Stimulated activated CD8-positive, alpha-beta memory T cell treated with anti-CD3 and anti-CD28 coated beads, Interleukin-15, amount 100 ng/mL, for 1 hour (primary cell): ENCODE results near the gene AFF1.

Source experiments
- DNase-seq: peaks from one replicate; pipeline ENCODE4 v3.0.0-alpha.2; 2020; ENCODE audit warnings: low read depth

The AFF1 gene, protein sequence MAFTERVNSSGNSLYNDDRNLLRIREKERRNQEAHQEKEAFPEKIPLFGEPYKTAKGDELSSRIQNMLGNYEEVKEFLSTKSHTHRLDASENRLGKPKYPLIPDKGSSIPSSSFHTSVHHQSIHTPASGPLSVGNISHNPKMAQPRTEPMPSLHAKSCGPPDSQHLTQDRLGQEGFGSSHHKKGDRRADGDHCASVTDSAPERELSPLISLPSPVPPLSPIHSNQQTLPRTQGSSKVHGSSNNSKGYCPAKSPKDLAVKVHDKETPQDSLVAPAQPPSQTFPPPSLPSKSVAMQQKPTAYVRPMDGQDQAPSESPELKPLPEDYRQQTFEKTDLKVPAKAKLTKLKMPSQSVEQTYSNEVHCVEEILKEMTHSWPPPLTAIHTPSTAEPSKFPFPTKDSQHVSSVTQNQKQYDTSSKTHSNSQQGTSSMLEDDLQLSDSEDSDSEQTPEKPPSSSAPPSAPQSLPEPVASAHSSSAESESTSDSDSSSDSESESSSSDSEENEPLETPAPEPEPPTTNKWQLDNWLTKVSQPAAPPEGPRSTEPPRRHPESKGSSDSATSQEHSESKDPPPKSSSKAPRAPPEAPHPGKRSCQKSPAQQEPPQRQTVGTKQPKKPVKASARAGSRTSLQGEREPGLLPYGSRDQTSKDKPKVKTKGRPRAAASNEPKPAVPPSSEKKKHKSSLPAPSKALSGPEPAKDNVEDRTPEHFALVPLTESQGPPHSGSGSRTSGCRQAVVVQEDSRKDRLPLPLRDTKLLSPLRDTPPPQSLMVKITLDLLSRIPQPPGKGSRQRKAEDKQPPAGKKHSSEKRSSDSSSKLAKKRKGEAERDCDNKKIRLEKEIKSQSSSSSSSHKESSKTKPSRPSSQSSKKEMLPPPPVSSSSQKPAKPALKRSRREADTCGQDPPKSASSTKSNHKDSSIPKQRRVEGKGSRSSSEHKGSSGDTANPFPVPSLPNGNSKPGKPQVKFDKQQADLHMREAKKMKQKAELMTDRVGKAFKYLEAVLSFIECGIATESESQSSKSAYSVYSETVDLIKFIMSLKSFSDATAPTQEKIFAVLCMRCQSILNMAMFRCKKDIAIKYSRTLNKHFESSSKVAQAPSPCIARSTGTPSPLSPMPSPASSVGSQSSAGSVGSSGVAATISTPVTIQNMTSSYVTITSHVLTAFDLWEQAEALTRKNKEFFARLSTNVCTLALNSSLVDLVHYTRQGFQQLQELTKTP

DNA sequence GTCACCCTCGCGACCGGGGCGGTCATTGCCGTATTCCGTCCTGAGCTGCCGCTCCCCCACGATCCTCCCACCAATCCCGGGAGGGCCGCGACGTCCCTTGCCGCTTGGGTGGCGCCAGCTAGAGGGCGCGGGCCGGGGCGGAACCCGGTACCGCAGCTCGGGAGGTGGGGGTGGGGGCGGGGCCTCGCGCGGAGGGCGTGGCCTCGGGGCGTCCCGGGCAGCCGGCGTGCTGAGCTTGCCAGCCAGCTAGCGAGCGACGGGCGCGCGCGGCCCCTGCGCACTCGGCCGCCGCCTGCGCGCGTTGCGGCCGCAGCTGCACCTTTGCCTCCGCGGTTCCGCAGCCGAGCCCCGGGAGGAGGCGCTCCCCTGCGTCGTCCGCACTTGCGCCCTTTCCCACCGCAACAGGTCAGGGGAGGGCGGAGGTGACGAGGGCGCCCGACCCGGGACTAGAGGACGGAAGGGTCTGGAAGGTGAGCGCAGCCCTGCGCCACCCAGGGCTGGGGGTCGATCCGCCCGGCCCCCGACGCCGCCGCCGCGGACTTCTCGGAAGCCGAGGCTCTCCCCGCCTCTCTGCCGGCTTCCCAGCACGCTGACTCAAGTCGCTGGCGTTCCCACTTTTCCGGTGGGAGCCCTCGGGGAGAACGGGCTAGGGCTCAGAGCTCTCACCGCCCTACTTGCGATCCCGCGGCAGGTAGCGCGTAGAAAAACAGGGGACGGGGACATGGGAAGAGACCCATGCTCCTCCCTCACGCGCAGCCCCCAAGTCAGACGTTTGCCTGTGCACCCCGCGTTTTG, at the start of gene AFF1:
AFF1 (plus strand) TSS at position 241 of the 795 bp plus-strand sequence. CDS start 13,523 bp downstream, outside the sequence.
- peak; percentile 61 for DNase-seq

DNA sequence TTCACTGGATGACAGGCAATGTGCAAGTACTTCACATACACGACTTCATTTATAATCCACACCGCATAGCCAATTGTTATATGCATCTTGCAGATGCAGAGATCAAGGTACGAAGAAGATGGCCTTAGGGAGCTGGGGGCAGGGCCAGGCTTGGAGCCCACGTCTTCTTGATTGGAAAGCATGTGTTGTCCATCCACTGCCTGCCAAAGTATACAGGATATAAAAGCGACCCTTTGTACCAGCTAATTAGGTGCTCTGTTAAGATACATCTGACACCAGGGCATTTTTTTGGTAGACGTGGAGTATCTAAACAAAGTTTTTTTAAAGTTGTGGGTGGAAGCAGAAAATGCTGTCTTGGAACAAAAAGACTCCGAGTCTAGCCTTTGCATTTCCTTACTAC, 44.0 kb upstream of the AFF1 start:
- DNase-seq, result no peak

DNA sequence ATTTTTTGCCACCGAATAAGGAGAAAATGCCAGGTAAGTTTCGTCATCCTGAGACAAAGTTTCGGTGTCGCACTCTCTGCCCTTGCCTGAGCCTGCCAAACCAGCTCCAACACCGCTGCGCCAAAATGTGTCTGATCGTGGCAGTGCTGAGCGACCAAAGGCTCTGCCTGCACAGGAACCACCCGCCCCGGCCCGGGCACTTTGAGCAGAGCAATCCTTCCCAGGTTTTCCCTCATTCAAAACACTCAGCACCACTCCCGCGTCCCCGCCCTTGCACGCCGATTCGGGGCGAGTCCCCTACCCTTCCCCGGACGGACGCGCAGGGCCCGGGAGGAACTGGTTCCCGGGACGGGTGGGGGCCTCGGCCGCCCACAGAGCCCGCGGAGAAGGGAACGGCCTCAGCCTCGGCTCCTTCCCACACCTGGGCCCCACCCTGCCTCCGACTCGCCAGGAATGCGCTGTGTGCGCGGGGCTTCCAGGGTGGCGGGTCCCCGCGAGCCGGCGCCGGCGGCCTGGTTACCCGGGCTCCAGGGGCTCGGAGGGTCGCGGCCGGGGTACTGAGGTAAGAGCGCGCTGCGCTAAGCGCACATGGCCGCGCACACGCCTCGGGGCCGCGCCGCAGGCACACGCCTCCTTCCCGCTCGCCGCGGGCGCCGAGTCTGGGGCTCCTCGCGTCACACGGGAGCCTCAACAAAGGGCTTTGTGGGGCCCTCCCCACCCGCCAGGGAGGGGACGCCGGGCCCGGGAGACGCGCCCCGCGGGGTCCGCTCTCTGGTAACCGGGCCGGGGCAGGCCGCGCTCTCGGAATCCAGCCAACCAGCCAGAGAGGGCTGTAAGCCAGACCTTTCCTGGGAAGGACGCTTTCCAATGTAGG, 42.8 kb upstream of the AFF1 start, which contains the start of gene C4orf36:
C4orf36 (minus strand) TSS at position 661 of the 874 bp plus-strand sequence. CDS start 902 bp downstream, outside the sequence.
- no peak for DNase-seq

DNA sequence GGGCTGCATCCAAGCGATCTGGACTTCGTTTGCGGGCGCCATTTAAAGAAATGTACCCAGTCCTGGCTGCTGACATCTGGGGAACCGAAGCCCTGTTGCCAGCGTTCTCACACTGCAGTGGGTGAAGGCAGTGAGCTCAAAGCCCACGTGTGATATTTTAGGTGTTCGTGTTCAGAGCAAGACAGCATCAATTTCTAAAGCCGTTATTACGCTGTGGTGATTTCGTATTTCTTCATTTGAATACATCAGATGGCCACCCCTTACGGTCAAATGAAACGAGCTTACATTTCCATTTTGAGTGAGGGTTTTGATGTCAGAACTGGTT, 42.2 kb upstream of the AFF1 start:
- no peak for DNase-seq

DNA sequence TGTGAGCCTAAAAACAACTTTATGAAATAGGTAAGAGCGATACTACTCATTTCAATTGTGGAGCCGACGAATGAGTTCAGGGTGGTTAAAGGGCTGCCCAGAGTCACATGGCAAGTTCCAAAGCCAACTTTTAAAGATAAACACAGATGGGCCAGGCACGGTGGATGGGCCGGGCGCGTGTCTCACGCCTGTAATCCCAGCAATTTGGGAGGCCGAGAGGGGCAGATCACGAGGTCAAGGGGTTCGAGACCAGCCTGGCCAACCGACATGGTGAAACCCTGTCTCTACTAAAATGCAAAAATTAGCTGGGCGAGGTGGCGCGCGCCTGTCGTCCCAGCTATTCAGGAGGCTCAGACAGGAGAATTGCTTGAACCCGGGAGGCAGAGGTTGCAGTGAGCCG, 41.7 kb upstream of the AFF1 start:
- DNase-seq, result no peak

DNA sequence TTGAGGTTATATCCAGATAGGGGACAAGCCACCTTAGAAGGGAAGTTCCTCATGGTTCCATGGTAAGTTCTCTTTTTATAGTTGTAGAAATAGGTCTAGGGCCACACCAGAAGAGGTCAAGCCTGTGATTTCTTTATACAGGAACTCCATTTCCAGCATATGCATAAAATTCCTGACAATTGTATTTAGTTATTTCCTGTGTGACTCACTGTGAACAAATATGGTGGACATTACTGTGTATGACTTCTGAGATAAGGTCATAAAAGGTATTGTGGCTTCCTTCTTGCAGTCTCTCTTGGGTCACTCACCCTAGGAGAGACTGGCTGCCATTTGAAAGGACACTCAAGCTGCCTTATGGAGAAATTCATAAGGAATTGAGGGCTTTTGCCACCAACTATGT, 40.4 kb upstream of the AFF1 start:
- no peak for DNase-seq

DNA sequence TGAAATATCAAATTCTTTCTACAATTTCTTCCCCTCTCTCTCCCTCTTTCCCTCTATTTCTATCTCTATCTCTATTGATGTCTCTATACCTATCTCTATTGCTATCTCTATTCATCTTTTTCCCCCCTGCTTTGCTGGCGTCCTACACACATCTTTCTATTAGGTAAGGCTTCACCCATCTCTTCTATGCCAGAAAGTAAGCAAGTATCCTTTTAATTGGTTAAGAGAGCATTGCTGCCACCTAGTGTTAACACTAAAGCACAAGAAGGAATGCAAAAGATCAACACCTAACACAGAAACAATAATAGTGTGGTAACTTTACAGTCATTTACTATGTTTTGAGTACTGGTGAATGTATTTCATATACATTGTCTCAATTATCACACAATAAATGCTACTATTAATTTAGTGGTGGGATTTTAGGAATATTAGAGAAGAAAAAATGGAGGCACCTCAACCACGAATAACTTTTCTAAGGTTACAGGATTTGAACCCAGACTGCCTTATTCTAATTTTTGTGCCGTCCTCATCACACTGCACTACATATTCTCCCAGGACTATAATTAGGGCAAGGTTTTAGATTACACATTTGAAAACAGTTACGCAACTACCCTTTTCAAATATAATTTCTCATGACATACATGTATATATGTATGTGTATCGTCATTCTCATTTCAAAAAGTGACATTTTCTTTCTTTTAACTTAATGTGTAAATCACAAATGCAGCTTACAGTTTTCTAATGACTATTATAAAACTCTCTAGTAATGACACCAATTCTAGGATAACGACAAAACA, 38.9 kb upstream of the AFF1 start:
- no peak for DNase-seq

DNA sequence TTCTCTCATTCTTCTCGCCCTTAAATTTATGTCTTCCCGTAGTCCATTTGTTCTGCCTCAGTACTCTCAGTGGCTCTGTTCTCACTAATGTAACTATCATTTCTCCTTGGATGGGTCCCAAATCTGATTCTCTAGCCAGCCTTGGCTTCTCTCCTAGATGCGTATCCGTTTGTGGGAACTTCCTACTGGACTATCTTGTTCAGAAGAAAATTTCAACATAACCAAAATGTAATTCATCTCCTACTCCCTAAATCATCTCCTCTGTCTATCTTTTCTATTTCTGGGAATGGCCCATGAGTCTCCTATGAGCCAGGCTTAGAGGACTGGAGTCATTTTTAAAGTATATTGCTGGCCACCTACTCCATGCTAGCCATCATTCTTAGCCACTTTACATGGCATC, 38.2 kb upstream of the AFF1 start:
- no peak for DNase-seq

DNA sequence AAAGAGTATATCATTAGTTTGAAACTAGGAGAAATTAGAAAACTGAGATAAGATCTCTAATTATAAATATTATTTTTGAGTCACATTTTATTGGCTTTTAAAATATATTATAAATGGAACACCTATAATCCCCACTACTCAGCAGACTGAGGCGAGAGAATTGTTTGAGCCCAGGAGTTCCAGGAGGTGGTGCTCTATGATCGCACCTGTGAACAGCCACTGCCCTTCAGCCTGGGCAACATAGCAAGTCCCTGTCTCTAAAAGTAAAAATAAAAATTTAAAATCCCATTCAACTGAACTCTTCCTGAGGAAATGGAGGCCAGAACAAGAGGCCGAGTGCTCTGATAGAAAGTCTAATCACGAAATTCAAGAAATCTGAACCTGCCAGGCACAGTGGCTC, 36.2 kb upstream of the AFF1 start:
- DNase-seq, result no peak

DNA sequence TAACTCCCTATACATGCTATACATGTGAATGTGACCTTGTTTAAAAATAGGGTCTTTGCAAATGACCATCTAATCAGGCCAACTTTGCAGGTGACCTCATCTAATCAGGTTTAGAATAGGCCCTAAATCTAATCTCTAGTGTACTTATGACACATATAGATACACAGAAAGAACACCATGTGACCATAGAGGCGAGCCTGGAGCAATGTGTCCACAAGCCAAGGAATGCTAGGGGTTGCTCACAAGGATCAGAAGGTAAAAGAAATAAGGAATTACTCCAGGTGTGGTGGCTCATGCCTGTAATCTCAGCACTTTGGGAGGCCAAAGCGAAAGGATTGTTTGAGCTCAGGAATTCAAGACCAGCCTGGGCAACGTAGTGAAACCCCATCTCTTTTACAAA, 32.9 kb upstream of the AFF1 start:
- no peak for DNase-seq

DNA sequence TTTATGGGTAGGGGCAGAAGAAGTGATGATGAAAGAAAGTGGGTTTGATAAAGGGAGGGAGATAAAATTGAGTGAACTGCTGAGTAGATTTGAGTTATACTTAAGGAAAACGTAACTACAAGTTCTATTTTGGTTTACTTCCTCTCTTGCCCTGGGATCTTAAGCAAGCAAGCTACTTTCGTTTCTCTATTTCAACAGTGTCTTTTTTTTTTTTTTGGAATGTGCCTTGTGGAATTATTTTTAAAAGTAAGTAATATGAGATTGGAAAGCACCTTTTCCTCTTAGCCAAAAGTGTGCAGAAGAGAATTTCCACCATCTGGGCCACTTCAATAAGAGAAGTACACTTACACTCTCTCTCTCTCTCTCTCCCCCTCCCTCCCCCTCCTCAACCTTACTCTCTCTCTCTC, 26.6 kb upstream of the AFF1 start:
- DNase-seq, result no peak

DNA sequence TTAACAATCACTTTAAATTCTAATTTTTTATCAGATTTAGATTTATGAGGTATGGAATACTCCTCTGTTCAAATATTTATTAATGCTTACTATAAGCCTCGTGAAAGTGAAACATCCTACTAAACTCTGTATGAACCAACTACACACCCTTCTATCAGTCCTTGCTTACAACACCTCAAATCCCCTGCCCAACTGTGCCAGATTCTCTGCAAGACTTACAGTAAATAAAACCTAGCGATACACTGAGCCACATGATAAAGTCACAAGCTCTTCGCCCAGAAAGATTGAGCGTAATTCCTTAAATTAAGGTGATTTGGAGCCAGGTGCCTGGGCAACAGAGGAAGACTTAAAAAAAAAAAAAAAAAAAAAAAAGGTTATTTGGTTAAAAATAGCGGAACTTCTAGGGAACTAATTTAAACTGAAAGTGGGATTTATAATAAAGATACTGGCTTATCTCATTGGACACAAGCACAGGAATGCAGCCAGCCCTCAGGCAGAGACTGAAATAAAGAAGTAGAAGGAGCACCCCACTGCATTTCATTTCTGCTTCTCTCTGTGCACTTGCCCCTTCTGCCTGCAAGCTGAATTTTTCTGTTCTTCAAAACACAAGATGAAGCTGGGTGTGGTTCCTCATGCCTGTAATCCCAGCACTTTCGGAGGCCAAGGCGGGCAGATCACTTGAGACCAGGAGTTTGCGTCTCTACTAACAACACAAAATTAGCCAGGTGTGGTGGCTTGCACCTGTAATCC, 25.1 kb upstream of the AFF1 start:
- no peak for DNase-seq

DNA sequence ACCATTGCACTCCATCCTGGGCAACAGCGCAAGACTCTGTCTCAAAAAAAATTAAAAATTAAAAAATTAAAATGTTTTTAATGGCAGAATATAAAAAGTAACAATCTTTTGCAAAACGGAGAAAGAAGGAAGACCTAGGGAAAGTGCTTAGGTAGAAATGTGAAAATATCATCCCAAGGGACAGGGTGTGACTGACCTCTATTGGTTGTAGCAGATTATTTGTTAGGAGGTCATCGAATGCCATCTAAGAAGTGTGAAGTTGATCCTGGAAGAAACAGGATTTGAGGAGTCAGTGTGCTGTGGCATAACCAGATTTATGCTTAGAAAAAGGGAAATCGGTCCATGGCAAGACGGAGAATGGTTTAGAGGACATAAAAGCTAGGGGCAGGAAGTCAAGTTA, 24.4 kb upstream of the AFF1 start:
- DNase-seq, result no peak

DNA sequence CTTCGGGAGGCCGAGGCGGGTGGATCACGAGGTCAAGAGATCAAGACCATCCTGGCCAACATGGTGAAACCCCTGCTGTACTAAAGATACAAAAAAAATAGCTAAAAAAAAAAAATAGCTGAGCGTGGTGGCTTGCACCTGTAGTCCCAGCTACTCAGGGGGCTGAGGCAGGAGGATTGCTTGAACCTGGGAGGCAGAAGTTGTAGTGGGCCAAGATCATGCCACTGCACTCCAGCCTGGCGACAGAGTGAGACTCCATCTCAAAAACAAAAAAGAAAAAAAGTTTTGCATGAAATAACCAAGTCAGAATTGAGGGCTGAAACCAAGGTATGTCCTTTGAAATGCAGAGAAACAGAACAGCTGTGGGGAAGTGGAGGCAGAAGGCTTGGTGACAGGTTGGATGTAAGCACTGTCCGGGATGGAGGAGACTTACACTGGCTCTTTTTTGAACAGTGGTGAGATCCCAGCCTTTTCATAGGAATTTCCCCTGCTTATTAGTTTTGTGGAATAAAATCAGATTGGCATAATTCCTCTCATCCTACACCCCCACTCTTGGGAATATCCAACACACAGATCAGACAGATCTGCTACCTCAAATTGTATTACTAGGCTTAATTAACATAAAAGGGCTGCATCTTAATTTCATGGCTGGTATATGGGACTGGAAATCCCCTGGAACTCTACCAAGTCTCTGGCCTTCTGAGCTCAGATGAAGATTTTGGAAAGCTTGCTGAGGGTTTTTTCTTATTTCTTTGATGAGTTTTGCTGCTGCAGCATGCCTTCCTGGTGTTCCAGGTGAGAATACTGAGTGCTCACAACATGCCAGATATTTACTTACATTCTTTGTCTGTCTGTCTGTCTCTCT, 23.8 kb upstream of the AFF1 start:
- DNase-seq, result no peak

DNA sequence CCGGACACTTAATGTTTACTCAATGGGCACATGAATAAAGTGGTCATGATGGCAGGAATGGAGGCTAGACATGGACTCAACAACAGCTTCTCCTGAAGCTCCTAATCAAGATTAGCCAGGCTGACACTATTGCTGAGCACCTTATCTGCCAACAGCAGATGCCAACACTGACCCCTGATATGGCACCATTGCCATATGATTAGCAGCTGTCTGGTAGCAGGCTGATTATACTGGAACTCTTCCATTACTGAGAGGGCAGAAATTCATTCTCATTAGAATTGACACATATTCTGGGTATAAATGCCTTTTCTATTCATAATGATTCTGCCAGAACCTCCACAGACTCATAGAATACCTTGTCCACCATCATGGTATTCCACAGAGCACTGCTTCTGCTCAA, 18.4 kb upstream of the AFF1 start:
- DNase-seq, result no peak

DNA sequence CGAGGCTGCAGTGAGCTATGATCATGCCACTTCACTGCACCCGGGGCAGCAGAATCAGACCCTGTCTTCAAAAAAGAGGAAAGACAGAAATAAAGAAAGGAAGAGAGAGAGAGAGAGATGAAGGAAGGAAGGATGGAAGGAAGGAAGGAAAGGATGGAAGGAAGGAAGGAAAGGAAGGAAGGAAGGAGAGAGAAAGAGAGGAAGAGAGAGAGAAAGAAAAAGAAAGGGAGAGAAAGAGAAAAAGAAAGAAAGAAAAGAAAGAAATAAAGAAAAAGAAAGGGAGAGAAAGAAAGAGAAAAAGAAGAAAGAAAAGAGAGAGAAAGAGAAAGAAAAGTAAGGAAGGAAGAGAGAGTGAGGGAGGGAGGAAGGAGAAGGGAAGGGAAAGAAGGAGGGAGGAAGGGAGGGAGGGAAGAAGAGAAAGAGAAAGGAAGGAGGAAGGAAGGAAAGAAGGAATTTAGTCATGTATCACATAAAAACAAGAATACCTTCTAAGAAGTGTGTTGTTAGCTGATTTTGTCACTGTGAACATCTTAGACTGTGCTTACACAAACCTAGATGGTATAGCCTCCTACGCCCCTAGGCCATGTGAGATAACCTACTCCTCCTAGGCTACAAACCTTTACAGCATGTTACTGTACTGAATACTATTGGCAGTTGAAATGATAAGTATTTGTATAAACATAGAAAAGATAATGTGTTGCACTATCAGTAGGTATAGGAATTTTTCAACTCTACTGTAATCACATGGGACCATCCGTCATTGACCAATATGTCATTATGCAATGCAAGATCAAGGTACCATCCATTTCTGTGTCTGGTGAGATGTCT, 17.4 kb upstream of the AFF1 start:
- DNase-seq, result no peak

DNA sequence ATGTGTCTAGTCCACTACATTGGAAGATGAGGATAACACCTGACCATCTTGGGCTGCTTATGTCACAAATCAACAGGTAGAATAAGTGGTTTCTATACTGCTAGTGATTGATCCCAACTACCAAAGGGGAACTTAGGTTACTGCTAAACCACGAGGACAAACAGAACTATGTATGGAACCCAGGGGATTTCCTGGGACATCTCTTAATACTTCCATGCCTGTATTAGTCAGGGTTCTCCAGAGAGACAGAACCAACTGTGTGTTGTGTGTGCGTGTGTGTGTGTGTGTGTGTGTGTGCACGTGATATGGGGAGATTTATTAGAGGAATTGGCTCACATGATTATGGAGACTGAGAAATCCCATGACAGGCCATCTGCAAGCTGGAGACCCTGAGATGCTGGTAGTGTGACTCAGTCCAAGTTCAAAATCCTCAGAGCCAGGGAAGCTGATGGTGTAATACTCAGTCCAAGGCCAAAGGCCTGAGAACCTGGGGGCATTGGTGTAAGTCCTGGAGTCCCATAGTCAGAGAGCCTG, 16.2 kb upstream of the AFF1 start:
- no peak for DNase-seq
